HCT116 (cell line): ENCODE measurements around the gene RBPJ. TPM values are rescaled to one million over a fixed set of nuclear protein-coding genes. Genes with fewer than 3 reads are reported as not detected.

Experiments
- ATAC-seq: fragments of 200-7000 bp; cut with Tn5 transposase; 2 replicates; pipeline ENCODE4 v1.9.1; 2020; ENCODE audit warnings: mild to moderate bottlenecking, moderate library complexity
- BruUV-seq: library from RNA; stranded (reverse); fragments of 400-500 nt; replicated peaks from 2 replicates; lab custom pipeline; 2021; lab: Mats Ljungman, UMichigan
- CTCF ChIA-PET: fragments of 300-600 bp; sonication (Branson Sonifier 250); formaldehyde crosslinking; loops from one replicate; lab custom pipeline; 2021; ENCODE audit warnings: antibody characterized with exemption; lab: Charles Lee
- POLR2A ChIA-PET: fragments of 300-600, 350-600 bp; sonication (Branson Sonifier 250); formaldehyde crosslinking; loops from one replicate; lab custom pipeline; 2021; ENCODE audit warnings: antibody characterized with exemption; lab: Charles Lee
- RAD21 ChIA-PET, 2 experiments: fragments of 300-600 bp; sonication (Branson Sonifier 250); formaldehyde crosslinking; loops; one replicate each; lab custom pipeline; 2023; ENCODE audit warnings: low total read pairs in 2 of 2; ENCODE audit not compliant: uncharacterized antibody in 2 of 2, unreplicated experiment in 2 of 2, low non-redundant PET in 1 of 2; lab: Charles Lee
- DNase-seq: peaks from one replicate; pipeline ENCODE4 v3.0.0-alpha.2; 2010; ENCODE audit warnings: low read depth, low spot score
- H2AFZ ChIP-seq: fragments of 200-600 bp; shearing (Covaris generic), sonication (generic); 2 replicates; pipeline ENCODE4 v1.6.1; 2017; ENCODE audit warnings: low read depth, mixed run types, mixed read lengths, antibody characterized with exemption, low read length; ENCODE audit not compliant: poor library complexity, severe bottlenecking
- H3K27ac ChIP-seq: 2 replicates; pipeline ENCODE4 v1.5.1; 2012; ENCODE audit warnings: low read depth, low read length
- H3K27me3 ChIP-seq: fragments of 200-600 bp; sonication (generic); 2 replicates; pipeline ENCODE4 v1.6.1; 2016; ENCODE audit warnings: mixed run types, low read length, mixed read lengths; ENCODE audit not compliant: insufficient read depth
- H3K36me3 ChIP-seq, 2 experiments: fragments of 200-500 bp in 1 of 2; fragments of 200-600 bp in 1 of 2; sonication (Bioruptor generic) in 1 of 2; sonication (generic) in 1 of 2; 2 replicates each; pipeline versions ENCODE4 v1.5.1 to v1.6.1; 2014 to 2016; ENCODE audit warnings: low read length in 2 of 2, inconsistent platforms in 1 of 2, mixed read lengths in 1 of 2, mixed run types in 1 of 2; ENCODE audit not compliant: insufficient read depth in 2 of 2, control insufficient read depth in 1 of 2
- H3K4me1 ChIP-seq, 2 experiments: fragments of 200-600 bp in 1 of 2; sonication (generic) in 1 of 2; 2 replicates each; pipeline versions ENCODE4 v1.5.1 to v1.6.1; 2012 to 2017; ENCODE audit warnings: low read length in 2 of 2, inconsistent platforms in 1 of 2, mild to moderate bottlenecking in 1 of 2, mixed read lengths in 1 of 2, mixed run types in 1 of 2, moderate library complexity in 1 of 2; ENCODE audit not compliant: insufficient read depth in 2 of 2, control insufficient read depth in 1 of 2
- H3K4me2 ChIP-seq: fragments of 200-600 bp; sonication (generic); 2 replicates; pipeline ENCODE4 v1.6.1; 2017; ENCODE audit warnings: mixed run types, low read length, mixed read lengths
- H3K4me3 ChIP-seq, 2 experiments: fragments of 200-600 bp in 1 of 2; sonication (generic) in 1 of 2; replicated peaks in 1 of 2; 2 replicates each; pipeline ENCODE4 v1.5.1; 2011 to 2016; ENCODE audit warnings: low read length in 2 of 2, control low read depth in 1 of 2, low read depth in 1 of 2, mild to moderate bottlenecking in 1 of 2, mixed read lengths in 1 of 2, mixed run types in 1 of 2
- H3K79me2 ChIP-seq: fragments of 200-600 bp; sonication (generic); 2 replicates; pipeline ENCODE4 v1.6.1; 2017; ENCODE audit warnings: mild to moderate bottlenecking, mixed run types, low read length, moderate library complexity, mixed read lengths; ENCODE audit not compliant: insufficient read depth
- H3K9ac ChIP-seq: fragments of 200-600 bp; sonication (generic); 2 replicates; pipeline ENCODE4 v1.6.1; 2016; ENCODE audit warnings: low read length, mixed read lengths
- H3K9me2 ChIP-seq: fragments of 200-600 bp; sonication (generic), shearing (Covaris generic); 2 replicates; pipeline ENCODE4 v1.6.1; 2017; ENCODE audit warnings: mixed run types, mild to moderate bottlenecking, moderate library complexity; ENCODE audit not compliant: insufficient read depth
- H3K9me3 ChIP-seq, 2 experiments: fragments of 200-500 bp in 1 of 2; fragments of 200-600 bp in 1 of 2; sonication (Bioruptor generic) in 1 of 2; sonication (generic) in 1 of 2; 2 replicates each; pipeline ENCODE4 v1.6.1; 2014 to 2017; ENCODE audit warnings: low read length in 2 of 2, mixed read lengths in 2 of 2, inconsistent platforms in 1 of 2, low read depth in 1 of 2, mild to moderate bottlenecking in 1 of 2, mixed run types in 1 of 2, moderate library complexity in 1 of 2; ENCODE audit not compliant: control insufficient read depth in 1 of 2, insufficient read depth in 1 of 2
- H4K20me1 ChIP-seq: fragments of 200-600 bp; sonication (generic), shearing (Covaris generic); 2 replicates; pipeline ENCODE4 v1.6.1; 2017; ENCODE audit warnings: mixed run types, mild to moderate bottlenecking, moderate library complexity; ENCODE audit not compliant: insufficient read depth
- EZH2phosphoT487 ChIP-seq: fragments of 200-600 bp; IDR thresholded peaks from 2 replicates; pipeline ENCODE4 v1.6.1; 2018; ENCODE audit warnings: antibody characterized with exemption, borderline replicate concordance
- FOSL1 ChIP-seq: IDR thresholded peaks from 2 replicates; pipeline ENCODE4 v1.6.1; 2012; ENCODE audit warnings: low read depth
- MAX ChIP-seq: IDR thresholded peaks from 2 replicates; pipeline ENCODE4 v1.6.1; 2012
- POLR2A ChIP-seq: IDR thresholded peaks from 2 replicates; pipeline ENCODE4 v1.7.0; 2011; ENCODE audit warnings: borderline replicate concordance; ENCODE audit not compliant: insufficient read depth, insufficient read length; ENCODE audit errors: extremely low read depth
- REST ChIP-seq: IDR thresholded peaks from 2 replicates; pipeline ENCODE4 v1.6.1; 2012; ENCODE audit warnings: low read depth
- SIN3A ChIP-seq: IDR thresholded peaks from 2 replicates; pipeline ENCODE4 v1.6.1; 2012; ENCODE audit warnings: low read depth
- SRF ChIP-seq: IDR thresholded peaks from 2 replicates; pipeline ENCODE4 v1.6.1; 2012; ENCODE audit warnings: low read depth
- intact Hi-C: fragments of 100-400 bp; cut with micrococcal nuclease; formaldehyde crosslinking; loops from 2 replicates; pipeline ENCODE4 v1.10.0; 2022
- total RNA-seq: library from RNA; stranded (reverse); gene quantifications from one replicate; pipeline ENCODE4 v1.2.1, GENCODE V29; 2021; ENCODE audit not compliant: unreplicated experiment

Gene RBPJ
- total RNA-seq, 1 experiment from 2014 or later = 72.7 TPM

- Histone ChIP-seq H3K9ac (no peak overlapping the region), H3K4me3 (no peak overlapping the region), H3K27ac (no peak overlapping the region), H3K36me3 (no peaks in the 10 kb centered on the region), H3K4me2 (no peak overlapping the region), H3K9me2 (no peaks in the 10 kb centered on the region), H3K9me3 (no peaks in the 10 kb centered on the region), H3K79me2 (peaks cover 98% of the 10 kb centered on the region), H3K27me3 (no peaks in the 10 kb centered on the region), H2AFZ (no peak overlapping the region), H3K4me1 (peaks cover 0 to 16% of the 10 kb centered on the region in 2 experiments; a peak in 2 of 4 replicates), H4K20me1 (peaks cover 34% of the 10 kb centered on the region; the same call in 1 of the 2 replicates)
- ATAC-seq (no peak), DNase-seq (no peak)
- RAD21 ChIA-PET = no interaction called here
- no TSS peak for BruUV-seq
- POLR2A ChIA-PET = interaction anchor here (0.8 kb wide), 1 partner anchor 11 kb away, joined by 3 read pairs; no protein-coding TSS in a partner anchor
- CTCF ChIA-PET = interaction anchor here (1.0 to 4.6 kb wide), 10 partner anchors 11 to 680 kb away, joined by 3 to 29 read pairs (median 6); partner anchors contain the start of gene RBPJ
- no peak for TF ChIP-seq EZH2phosphoT487
- no peak for TF ChIP-seq SRF
- TF ChIP-seq POLR2A = no peak
- TF ChIP-seq MAX = no peak
- no peak for TF ChIP-seq REST
- no peak for TF ChIP-seq SIN3A
- no peak for TF ChIP-seq FOSL1
- intact Hi-C loops = loop anchor here (2.0 to 10.0 kb wide), 4 partner anchors 76 to 680 kb away; no protein-coding TSS in a partner anchor
These were observed 10.1 kb downstream of the RBPJ start for GRCh38 chr4:26330946-26331345.
